Renal cortex interstitium (tissue), 3 donors: ENCODE data around the gene GATAD2B. TPM values are rescaled to one million over a fixed set of nuclear protein-coding genes. Genes with fewer than 3 reads are reported as not detected.

Experiments
- polyA plus RNA-seq, 3 donors: library from polyadenylated mRNA; unstranded; fragments of 120-200 nt; gene quantifications; one replicate each; pipeline ENCODE4 v1.2.1, GENCODE V29; 2013; ENCODE audit not compliant: insufficient read length in 3 of 3

The GATAD2B gene
- polyA plus RNA-seq, 3 donors: 29.5 to 35.2 (median 29.6) TPM

Other genes with a start within 250 kb of the GATAD2B start
- gene NPR1, start 244.3 kb downstream of the GATAD2B start, polyA plus RNA-seq: 10 to 100 TPM; 61.2 to 74.4 (median 73.8) TPM
- 100 to 1,000 TPM; 105 to 155 (median 107) TPM for gene INTS3, start 194.9 kb downstream of the GATAD2B start, polyA plus RNA-seq
- gene SLC27A3, start 147.6 kb downstream of the GATAD2B start, polyA plus RNA-seq: 10 to 100 TPM; 35.4 to 43.3 (median 40.5) TPM
- 10 to 100 TPM; 30.8 to 49.8 (median 41.8) TPM for gene DENND4B, start 23.7 kb upstream of the GATAD2B start, polyA plus RNA-seq
- gene CRTC2, start 35.6 kb upstream of the GATAD2B start, polyA plus RNA-seq: 10 to 100 TPM; 34.9 to 56.5 (median 41.7) TPM
- gene SLC39A1, start 40.6 kb upstream of the GATAD2B start, polyA plus RNA-seq: 10 to 100 TPM; 77.5 to 81.4 (median 80.6) TPM
- gene CREB3L4, start 44.9 kb upstream of the GATAD2B start, polyA plus RNA-seq: 10 to 100 TPM; 32.4 to 46.2 (median 34.4) TPM
- gene JTB, start 54.7 kb upstream of the GATAD2B start, polyA plus RNA-seq: 100 to 1,000 TPM in 2 of 3 donors, 10 to 100 TPM in 1; 93.3 to 106 (median 105) TPM
- gene RAB13, start 63.4 kb upstream of the GATAD2B start, polyA plus RNA-seq: 100 to 1,000 TPM; 162 to 175 (median 170) TPM
- 1,000 to 10,000 TPM; 2,539 to 3,295 (median 3,294) TPM for gene RPS27, start 67.8 kb upstream of the GATAD2B start, polyA plus RNA-seq
- under 1 TPM; 0.04 to 0.18 (median 0.17) TPM for gene NUP210L, start 232.1 kb upstream of the GATAD2B start, polyA plus RNA-seq